NCI-H524 treated with DMSO at 0.1 percent for 48 hours (cell line): Measurements from ENCODE around the gene CDH12.
"Not testable (repeated sequence)": the region's sequence is repeated elsewhere in the genome, so short reads cannot be mapped to it uniquely, and the experiment has no call there.

Experiments
- DNase-seq: peaks from one replicate; lab custom pipeline; 2025; lab: John Stamatoyannopoulos, UW

Gene CDH12

GRCh38 chr5:22293147-22293546 is 560.0 kb downstream of the CDH12 start:
- DNase-seq = no peak

GRCh38 chr5:22278164-22278563 is 575.0 kb downstream of the CDH12 start:
- DNase-seq = no peak

GRCh38 chr5:22277006-22277405 is 576.1 kb downstream of the CDH12 start:
- no peak for DNase-seq

- not testable (repeated sequence) for DNase-seq
Observed at GRCh38 chr5:22265855-22266254, 587.3 kb downstream of the CDH12 start.

GRCh38 chr5:22258139-22258538 is 595.0 kb downstream of the CDH12 start:
- DNase-seq = no peak

- no peak for DNase-seq
Observed at GRCh38 chr5:22250528-22250927, 602.6 kb downstream of the CDH12 start.

GRCh38 chr5:22249209-22249729 is 603.9 kb downstream of the CDH12 start:
- no peak for DNase-seq

- DNase-seq = no peak
Observed at GRCh38 chr5:22245770-22246169, 607.4 kb downstream of the CDH12 start.

- no peak for DNase-seq
Observed at GRCh38 chr5:22242532-22242931, 610.6 kb downstream of the CDH12 start.

GRCh38 chr5:22238047-22238446 is 615.1 kb downstream of the CDH12 start:
- no peak for DNase-seq

GRCh38 chr5:22226423-22226822 is 626.7 kb downstream of the CDH12 start:
- DNase-seq = no peak

- no peak for DNase-seq
Observed at GRCh38 chr5:22223079-22223478, 630.1 kb downstream of the CDH12 start.

GRCh38 chr5:22213703-22214495 is 639.2 kb downstream of the CDH12 start:
- DNase-seq = not testable (repeated sequence)

- peak; percentile 42 for DNase-seq
Observed at GRCh38 chr5:22212254-22212991, 640.7 kb downstream of the CDH12 start.

GRCh38 chr5:22208463-22208862 is 644.7 kb downstream of the CDH12 start:
- not testable (repeated sequence) for DNase-seq

GRCh38 chr5:22188651-22189050 is 664.5 kb downstream of the CDH12 start:
- DNase-seq = not testable (repeated sequence)

GRCh38 chr5:22187632-22188228 is 665.4 kb downstream of the CDH12 start:
- not testable (repeated sequence) for DNase-seq

GRCh38 chr5:22169226-22169625 is 683.9 kb downstream of the CDH12 start:
- not testable (repeated sequence) for DNase-seq

- DNase-seq = not testable (repeated sequence)
Observed at GRCh38 chr5:22168704-22169103, 684.4 kb downstream of the CDH12 start.

- not testable (repeated sequence) for DNase-seq
Observed at GRCh38 chr5:22165931-22166330, 687.2 kb downstream of the CDH12 start.

GRCh38 chr5:22164910-22165748 is 688.0 kb downstream of the CDH12 start:
- DNase-seq = not testable (repeated sequence)

- not testable (repeated sequence) for DNase-seq
Observed at GRCh38 chr5:22156953-22157352, 696.2 kb downstream of the CDH12 start.
